Ramos (cell line): Measurements from ENCODE around the gene CAD.
"Not testable (repeated sequence)": the region's sequence is repeated elsewhere in the genome, so short reads cannot be mapped to it uniquely, and the experiment has no call there.

Experiments used
- in situ Hi-C: fragments of 300-500 bp; cut with MboI; formaldehyde crosslinking; loops from one replicate; pipeline ENCODE4 v1.14.3; 2022; ENCODE audit warnings: low sequenced_read_pairs; ENCODE audit not compliant: unreplicated experiment

CAD gene

DNA sequence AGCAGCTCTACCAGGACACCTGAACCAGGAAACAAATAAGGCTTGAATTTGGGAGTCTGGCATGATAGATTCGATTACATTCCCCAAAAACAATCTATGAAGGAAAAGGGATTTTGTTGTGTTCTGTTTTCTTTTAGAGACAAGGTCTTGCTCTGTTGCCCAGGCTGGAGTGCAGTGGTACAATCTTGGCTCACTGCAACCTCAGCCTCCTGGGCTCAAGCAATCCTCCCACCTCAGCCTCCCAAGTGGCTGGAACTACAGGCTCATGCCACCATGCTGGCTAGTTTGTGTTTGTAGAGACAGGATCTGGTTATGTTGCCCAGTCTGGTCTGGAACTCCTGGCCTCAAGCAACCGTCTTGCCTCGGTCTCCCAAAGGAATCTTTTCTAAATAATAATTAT is 19.1 kb upstream of the CAD start:
- in situ Hi-C loops = not testable (repeated sequence)

DNA sequence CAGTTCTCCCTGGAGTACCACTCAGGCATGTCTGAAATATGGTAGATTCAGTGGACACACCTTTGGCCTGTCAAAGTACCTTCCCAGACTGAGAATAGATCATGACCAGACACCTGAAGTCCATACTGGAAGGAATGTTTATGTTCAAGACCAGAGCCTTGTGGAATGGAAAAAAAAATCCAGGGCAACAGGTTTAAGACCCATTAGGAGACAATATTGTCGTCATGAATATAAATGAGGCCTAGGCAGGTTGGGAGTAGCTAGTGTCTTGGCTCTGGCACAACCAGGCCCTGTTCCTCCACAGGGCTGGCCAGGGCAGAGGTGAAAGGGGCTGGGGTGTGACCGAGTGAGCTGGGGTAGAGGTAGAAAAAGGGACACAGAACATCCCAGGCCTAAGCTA is 18.5 kb upstream of the CAD start:
- in situ Hi-C loops = no loop called here

DNA sequence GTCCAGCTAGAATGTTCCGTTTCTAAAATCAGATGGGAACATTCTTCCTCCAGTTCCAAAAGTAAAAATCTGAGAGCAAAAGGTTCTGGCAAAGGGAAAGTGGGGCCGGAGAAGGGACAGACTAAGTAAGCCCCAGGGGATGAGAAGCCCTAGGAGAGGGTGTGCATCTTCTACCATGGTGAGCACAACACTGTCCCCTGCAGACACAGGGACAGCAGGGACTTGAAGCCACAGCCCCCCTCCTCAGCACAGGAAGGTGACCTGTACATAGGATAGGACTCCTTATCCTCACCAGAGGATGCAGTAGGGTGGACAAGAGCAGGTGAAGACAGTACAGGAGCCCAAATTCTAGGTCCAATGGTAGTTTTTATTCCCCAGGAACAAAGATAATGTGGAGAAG is 17.9 kb upstream of the CAD start:
- in situ Hi-C loops = no loop called here

DNA sequence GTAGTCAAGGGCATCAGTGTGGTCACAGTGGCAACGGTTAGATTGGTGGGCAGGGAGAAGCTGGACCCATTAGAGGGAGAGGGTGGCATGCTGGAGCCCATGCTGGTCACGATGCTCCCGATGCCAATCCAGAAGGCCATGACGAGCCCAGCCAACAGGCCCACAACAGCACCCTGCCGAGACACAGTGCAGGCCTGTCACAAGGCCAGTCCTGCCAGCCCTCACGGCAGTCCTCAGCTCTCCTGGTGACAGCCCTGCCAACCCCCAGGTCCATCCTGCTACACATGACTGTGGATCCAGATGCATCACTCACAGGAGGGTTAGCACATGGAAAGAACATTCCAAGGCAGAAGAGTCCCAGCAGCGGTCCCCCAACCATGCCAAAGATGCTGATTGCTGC is 15.5 kb upstream of the CAD start:
- in situ Hi-C loops = no loop called here

DNA sequence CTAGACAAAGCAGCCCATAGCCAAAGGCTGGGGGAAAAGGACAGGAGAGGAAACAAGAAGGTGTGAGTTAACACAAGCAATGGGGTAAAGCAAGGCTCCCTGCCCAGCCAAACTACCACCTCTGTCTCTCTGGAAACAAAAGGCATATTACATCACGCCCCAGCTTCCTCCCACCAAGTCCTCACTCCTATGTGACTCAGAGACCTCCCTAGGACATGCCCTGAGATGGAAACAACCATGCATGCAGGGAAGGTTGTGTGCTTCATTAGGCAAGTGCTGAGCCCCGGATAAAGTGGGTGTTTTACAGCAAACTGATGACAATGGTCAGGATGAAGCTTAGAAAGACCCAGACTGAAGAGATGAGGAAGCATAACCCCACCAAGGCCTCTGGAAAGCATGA is 14.3 kb upstream of the CAD start:
- in situ Hi-C loops = no loop called here

DNA sequence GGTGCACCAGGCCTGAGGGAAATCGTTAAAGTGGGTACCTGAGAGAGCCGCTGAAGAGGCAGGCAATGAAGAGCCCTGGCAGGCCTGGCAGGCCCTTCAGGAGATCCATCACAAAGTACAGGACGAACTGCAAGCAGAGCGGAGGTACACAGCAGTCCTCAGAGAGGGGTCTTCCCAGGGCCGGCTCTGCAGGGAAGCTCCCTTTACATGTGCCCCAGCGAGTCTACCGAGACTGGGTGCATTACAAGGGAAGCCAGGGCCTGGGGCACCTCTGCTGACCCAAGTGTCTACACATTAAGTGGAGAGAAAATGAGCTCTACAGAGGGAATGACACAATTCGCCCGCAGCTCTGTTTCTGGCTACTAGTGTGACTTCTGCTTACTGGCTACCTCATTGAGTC is 13.4 kb upstream of the CAD start:
- in situ Hi-C loops = no loop called here

DNA sequence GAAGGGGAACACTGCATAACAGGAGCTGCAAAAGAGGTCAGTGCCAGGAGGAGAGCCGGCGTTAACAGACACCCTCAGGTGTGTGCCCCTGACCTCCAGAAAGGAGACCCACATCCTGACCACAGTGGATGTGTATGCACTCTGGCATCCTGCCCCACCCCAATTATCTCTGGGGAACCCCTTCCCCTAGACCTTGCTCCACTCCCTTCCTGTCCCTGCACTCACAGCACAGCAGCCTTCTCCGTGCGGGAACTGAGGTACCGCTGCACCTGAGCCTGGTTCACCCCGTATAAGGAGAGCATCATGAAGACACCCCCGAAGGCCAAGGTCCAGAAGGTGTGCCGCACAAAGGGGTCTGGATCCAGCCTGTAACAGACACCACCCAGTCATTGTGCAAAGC is 12.6 kb upstream of the CAD start:
- in situ Hi-C loops = no loop called here

DNA sequence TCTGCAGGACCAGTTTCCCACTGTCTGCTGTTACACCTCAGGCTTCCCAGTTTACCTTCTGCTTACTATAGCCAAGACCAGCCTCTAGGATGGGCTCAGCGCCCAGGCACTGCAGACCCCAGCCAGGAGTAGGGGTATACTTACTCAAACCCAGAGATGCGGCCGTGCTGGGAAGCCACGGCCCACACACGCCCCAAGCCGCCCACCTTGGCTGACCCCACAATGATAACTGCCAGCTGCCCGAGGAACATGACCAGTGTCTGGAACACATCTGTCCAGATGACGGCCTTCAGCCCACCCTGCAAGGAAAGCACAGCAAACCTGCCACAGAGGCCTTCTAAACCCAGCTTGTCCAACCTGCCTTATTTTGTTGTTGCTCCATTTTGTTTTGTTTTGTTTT is 12.0 kb upstream of the CAD start:
- in situ Hi-C loops = no loop called here

DNA sequence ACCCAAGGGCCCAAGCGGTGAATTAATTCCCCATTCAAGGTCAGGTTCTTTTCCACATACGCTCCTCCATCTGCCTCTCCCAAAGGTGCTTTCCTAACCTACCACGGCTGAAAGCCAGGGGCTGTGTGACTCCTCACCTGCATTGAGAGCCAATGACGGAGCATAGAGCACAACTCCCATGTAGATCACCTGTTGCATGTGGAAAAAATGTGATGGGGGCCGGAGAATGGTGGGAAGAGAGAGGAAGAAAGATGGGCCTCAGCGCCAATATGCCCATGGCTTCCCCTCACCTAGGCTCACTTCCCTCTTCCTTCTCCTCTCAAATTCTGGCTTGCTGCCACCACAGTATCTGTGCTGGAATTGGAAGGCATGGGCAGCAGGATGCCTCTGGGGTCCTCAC is 10.8 kb upstream of the CAD start:
- in situ Hi-C loops = no loop called here

DNA sequence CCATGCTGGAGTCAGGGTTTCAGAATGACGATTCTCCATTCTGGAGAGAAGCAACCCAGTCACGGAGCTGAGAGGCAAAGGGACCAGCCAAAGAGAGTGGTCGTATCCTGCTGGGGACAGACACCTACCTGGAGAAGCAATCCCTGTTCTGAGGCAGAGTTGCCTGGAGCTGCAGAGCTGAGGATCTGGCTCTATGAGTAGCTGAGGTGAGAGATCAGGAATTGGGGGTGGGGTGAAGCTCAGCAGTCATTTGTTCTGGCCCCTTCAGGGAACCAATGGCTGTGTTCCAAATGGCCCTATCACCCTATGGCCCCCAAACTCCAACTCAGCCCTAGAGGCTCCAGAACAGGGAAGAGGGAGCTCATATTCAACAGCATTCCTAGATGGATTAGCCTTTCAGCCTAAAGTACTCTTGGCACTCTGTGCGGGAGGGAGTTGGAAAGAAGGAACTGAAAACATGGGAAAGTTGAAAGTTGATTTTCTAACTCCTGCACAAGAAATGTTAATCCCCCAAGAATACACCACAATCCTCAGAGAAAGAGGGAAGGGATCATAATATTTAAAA is 8.6 kb upstream of the CAD start:
- in situ Hi-C loops = no loop called here

DNA sequence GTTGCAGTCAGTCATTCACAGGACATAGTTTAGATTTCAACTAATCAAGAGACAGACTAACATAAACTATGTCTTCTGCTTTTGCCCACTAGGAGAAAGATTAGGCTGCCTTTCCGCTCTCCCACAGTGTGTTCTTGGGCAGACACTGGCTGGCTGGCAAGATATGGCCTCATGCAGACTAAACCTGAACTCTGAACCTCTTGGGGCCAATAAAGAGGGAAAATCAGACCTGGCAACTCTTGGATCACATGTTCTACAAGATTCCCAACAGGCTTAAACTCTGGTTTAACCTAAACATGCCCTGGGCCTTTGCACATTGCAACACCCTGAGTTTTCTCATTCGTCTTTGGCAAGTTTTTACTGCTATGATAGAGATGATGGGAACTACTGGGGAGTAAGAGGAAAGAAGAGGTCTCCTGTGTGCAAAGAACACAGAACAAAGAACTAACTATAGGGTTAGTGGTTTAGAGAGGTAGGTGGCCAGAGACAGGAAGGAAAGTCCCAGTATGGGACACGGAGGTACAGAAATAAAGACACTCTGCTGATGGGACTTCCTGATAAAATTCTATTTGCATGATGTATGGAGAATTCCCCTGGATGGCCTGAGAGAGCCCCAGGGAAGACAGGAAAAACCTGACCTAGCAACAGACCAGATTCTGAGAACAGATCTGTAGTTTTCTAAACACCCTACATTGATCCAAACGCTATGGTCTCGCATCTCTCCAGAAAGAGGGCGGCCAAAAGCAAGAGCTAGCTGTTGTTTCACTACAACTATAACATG is 7.4 kb upstream of the CAD start:
- in situ Hi-C loops = no loop called here

DNA sequence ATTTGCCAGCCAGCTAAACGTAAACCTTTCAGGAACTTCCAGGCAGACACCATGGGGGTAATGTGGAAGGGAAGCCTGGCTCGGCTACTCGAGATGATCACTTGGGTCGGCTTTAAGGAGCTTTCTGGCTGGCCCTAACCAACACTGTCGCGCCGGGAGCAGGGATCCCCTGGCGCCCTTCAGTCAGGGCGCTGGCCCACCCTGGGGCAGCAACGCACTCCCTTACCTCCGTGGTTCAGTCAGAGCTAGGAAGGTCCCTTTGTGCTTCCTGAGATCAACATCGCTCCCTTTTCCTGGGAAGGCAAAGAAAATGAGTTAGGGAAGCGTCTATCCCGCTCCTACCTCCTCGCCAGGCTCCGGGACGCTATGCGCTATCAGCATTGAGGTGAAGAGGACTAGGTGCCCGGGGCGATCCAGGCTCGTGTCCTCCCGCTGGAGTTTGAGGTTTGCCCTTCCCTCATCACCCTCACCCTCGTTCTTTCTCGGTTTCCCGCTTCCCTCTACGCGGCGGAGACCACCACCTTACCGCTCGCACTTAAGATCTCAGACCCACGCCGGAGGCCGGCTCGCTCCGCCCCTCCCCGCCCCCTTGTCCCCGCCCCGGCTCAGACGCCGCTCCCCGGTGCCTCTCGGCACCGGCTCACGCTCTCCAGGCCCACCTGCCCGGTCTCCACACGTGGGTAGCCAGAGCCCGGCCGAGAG is 5.8 kb upstream of the CAD start:
- in situ Hi-C loops = no loop called here

DNA sequence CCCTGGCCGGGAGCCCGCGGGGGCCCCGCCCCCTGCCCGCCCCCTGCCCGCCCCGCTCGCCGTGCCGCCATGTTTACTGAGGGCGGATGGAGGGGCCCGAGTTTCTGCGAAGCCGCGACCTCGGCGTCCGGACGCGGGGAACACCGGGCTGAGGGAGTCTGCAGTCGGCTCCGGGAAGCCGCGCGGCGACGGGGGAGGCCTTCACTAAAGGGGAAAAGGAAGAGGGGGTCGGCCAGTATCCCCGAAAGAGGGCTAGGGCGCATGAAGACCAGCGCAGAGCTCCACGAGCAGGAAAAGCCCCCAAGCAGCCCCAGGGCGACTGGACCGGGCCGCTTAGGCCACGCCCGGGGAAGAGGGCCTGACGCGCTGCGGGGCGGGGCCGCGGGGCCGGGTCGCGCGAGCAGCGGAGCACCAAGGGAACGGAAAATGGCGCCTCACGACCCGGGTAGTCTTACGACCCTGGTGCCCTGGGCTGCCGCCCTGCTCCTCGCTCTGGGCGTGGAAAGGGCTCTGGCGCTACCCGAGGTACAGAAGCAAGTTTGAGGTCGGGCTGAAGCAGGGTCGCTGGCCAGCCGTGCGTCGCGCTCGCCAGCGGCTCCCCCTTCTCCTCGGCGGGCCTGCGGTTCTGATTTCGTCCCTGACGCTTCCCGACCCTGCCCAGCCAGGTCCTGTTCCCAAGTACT is 5.1 kb upstream of the CAD start, which contains the start of the genes ATRAID and SLC5A6:
ATRAID (plus strand) TSS at position 99 of the 683 bp plus-strand sequence; CDS start at position 427, 328 bp downstream.
SLC5A6 (minus strand) TSS at position 326 of the 683 bp plus-strand sequence. CDS start 4,618 bp downstream, outside the sequence.
- in situ Hi-C loops = no loop called here

DNA sequence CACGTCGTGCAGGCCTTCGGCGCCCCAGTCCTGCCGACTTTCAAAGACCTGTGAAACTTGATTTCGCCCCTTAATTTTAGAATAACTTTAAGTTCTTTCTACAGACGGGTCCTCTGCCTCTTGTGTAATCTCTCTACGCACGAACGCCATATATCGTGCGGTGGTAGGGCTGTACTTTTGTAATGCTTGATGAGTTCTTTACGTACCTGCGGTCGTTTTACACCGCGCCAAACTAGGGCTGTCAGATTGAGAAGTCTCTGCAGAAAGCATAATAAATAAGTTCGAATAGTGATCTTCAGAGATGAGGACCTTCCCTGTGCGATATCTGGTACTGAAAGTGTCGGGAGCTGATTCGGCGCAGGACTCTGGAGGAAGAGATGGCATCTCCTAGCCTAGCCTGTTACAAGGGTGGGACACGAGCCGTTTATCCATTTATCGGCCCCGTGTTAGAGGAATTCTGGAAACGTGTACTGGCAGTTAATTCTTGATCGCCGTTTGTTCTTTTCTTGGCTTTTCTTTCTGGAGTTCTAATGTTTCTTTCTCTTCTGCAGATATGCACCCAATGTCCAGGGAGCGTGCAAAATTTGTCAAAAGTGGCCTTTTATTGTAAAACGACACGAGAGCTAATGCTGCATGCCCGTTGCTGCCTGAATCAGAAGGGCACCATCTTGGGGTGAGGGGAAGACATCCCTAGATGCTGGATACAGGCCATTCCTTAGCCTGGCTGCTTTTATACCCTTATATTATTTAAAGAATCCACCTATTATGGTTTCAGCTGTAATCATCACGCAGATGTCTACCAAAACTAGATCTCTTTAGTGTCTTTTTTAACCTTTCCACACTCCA is 4.3 kb upstream of the CAD start:
- in situ Hi-C loops = no loop called here

DNA sequence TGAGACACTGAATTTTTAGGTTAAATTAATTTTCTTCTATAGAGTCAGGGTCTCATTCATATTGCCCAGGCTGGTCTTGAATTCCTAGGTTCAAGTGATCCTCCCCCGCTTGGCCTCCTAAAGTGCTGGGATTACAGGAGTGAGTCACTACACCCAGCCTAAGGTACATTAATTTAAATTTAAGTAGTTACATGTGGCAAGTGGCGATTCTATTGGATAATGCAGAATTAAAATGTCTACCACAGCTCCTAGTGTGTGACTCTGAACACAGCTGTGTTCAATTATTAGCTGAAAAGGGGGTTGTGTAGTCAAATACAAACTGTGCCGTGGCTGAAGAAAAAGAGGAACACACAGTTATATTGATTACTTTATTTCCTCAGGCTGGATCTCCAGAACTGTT is 2.2 kb upstream of the CAD start:
- in situ Hi-C loops = no loop called here

DNA sequence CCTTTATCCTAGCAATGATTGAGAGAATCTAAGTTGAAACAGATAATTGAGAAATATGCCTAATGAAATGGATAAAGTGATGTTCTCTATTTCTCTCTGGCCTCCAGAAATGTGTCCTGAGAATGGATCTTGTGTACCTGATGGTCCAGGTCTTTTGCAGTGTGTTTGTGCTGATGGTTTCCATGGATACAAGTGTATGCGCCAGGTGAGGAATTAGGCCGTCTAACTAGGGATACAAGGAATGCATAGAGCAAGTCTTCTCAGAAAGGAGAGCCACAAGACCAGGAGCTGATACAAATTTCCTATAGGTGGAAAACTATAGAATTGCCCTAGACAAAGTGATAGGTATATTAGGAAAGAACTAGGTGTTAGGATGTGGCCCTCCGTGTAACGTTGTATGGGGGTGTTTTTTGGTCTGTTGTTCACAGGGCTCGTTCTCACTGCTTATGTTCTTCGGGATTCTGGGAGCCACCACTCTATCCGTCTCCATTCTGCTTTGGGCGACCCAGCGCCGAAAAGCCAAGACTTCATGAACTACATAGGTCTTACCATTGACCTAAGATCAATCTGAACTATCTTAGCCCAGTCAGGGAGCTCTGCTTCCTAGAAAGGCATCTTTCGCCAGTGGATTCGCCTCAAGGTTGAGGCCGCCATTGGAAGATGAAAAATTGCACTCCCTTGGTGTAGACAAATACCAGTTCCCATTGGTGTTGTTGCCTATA is 592 bp upstream of the CAD start:
- in situ Hi-C loops = no loop called here

DNA sequence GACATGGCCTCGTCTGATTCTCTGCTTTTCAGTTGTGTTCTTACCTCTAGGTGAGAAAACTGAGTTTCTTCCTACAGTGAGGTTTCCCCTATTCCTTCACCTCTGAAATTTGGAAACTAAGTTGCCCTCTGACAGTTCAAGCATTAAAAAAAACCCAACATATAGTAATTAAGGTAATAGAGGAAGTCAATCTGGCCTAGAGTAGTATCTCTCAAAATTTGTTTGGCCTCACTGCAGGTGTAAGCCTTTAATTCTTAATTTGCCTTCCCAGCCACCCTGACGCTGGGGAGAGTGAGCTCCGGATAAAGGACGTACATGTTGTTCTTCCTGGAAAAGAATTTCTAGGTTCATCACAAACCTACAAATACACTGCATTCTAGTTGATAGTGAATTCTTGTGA is 1.4 kb downstream of the CAD start:
- in situ Hi-C loops = no loop called here

DNA sequence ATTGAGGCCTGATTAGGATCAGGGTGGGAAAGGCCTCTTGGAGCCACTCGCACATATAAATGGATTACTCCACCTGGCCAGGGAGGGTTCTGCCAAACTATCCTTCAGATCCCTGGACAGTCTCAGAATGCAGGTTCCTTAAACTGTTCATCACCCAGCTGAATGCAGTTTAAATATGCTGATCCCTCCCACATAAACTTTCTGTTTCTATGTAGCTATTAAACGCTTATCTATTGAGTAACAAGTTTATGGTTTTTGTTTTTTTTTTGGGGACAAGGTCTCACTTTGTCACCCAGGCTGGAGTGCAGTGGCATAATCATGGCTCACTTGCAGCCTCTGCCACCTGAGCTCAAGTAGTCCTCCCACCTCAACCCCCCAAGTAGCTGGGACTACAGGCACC is 1.9 kb downstream of the CAD start:
- in situ Hi-C loops = no loop called here

DNA sequence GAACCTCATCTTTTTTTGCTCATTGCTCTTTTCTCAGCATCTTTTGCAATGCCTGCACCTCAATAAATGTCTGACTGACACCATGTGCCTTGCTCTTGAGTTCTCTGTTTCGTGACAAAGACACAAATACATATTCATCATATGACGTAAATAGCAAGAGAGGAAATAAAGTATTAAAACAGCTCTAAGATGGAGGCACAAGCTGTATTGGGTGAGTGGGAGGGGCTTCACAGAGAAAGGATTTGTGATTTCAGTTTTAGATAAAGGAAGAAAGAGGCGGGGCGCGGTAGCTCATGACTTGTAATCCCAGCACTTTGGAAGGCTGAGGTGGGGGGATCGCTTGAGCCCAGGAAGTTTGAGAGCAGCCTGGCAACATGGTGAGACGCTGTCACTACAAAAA is 2.9 kb downstream of the CAD start:
- in situ Hi-C loops = no loop called here
